GM18873 (cell line): ENCODE results near the gene FOXJ1.

ENCODE experiments used
- ATAC-seq: cut with Tn5 transposase; IDR thresholded peaks from one replicate; pipeline ENCODE4 v1.9.1; 2021; ENCODE audit warnings: mild to moderate bottlenecking, moderate library complexity, moderate number of reproducible peaks; ENCODE audit not compliant: unreplicated experiment, low FRiP score

FOXJ1 gene

DNA sequence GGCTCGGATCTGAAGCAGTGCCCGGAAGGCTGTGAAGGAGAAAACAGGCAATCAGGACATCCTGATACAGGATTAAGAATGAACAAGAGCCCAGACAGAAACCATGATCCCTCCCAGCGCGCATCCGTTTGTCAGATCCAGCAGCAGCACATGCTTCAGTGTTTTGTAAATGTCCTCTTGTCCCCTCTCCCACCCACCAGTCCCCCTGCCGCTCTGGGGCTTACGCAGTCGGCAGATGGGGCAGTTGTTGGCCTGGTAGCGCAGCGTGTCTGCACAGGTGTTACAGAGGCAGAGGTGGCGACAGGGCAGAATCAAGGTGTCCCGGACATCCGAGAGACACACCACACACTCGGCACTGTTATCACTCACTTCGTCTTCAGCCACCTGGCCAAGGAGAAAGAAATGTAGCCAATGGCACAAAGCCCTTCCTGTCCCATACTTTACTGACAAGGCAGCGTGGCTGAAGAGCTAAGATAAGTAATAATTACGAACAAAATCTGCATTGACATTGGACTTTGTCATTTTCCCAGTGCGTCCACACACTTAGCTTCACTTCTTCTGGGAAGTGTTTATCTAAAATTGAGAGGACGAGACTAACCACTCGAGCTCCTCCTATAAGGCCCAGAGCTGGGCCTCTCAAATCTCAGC lies 20.7 kb upstream of the FOXJ1 start:
- ATAC-seq, result no peak

DNA sequence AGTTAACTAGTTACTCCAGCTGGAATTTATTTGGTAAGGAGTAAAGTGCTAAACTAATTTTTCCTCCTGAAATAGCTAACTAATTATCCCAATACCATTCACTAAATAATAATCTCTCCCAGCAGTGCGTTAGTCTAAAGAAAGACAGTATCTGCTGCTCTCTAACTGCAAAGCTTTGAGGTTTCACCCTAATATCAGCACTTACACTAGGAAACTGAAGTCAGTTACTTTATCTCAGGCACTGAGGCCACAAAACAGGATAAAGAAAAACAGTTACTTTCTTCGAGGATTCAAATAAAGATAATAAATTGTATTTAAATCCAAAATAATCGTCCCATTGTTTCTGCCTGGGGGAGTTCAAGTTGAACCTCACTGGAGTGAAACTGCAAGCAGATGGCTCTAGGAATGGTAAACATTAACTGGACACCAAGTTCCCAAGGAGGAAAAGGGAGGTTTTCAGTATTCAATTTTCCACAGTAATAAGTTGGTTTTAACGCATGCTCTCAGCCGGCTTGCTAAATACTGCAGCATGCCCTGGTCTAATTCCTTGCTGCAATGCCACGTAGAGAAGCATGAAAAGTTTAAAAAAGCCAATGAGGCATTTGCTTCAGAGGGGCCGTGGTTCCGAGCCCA lies 20.0 kb upstream of the FOXJ1 start:
- no peak for ATAC-seq

- ATAC-seq, result no peak
Observed at GRCh38 chr17:76159157-76159556, 18.1 kb upstream of the FOXJ1 start.

GRCh38 chr17:76157759-76158158 lies 16.7 kb upstream of the FOXJ1 start:
- ATAC-seq, result no peak

DNA sequence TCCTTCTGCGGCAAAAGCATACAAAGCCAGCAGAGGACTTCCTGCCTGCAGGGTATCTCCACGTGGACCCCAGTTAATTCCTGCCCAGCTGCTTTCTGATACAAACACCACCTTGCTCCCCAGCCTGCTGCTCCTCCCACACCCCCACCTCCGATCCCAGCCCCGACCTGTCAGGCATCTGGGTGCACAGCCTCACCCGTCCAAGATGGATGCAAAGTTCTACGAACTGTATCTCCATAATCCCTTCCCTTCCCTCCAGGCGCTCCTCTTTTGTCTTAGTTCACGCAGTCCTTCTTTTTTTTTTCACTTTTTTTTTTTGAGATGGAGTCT lies 15.6 kb upstream of the FOXJ1 start:
- ATAC-seq, result no peak

GRCh38 chr17:76155988-76156661 lies 15.1 kb upstream of the FOXJ1 start:
- ATAC-seq, result no peak

DNA sequence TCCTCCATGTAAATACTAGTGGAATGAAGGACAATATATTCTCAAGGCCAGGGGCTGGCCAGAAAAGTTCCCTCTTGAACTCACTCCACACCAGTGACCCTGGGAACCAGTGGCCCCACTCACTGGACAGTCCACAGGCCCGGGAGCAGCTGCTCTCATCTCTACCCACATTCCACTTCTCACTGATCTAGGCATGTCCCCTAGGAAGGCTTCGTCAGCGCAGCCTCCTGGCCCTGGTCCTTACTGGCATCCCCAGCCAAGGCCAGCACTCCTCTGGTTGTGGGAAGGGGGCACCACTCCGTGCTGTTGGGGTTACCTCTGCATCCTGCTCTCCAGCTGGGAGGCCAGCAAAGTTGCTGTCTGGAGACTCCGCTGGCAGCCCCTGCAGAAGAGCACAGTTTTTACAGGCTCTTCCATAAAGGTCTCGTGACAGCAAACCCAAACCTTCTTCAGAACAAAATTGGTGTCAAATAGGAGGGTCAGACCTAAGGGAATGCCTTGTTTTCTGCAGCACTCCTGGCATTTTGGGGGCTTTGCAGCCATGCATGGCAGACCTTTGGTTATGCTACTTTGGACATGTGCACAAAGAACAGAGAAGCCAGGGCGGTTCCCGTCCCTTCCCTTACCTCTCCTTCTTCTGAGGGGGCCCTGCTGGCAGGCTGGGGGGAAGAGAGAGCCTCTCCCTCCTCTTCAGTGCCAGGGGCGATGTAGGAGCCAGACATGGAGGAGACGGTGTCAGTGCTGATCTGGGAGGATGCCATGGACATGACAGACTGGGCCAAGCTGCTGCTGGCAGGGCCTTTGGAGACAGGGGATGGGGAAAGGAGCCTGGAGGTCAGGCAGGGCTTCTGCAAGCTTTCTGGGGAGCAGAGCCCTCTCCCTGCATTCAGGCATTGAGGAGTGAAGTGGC lies 14.1 kb upstream of the FOXJ1 start:
- no peak for ATAC-seq

DNA sequence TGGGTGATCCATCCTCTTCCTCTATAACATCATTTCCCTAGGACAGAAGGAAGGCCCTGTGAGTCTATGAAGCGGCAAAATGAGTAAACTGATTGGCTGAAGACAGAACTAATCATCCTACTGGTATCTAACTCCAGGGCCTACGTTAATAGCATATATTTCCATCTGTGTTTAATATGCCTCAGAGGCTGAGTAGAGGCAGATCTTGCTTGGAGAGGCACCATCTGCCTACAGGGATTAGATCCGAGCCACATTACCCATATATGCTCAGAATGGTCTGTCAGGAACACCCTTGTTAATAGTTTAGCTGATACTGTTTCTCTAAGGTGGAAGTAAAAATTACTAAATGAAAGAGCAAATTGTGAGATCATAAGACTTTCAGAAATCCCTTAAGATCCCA lies 13.2 kb upstream of the FOXJ1 start:
- ATAC-seq, result no peak

GRCh38 chr17:76153640-76154039 lies 12.6 kb upstream of the FOXJ1 start:
- ATAC-seq, result no peak

DNA sequence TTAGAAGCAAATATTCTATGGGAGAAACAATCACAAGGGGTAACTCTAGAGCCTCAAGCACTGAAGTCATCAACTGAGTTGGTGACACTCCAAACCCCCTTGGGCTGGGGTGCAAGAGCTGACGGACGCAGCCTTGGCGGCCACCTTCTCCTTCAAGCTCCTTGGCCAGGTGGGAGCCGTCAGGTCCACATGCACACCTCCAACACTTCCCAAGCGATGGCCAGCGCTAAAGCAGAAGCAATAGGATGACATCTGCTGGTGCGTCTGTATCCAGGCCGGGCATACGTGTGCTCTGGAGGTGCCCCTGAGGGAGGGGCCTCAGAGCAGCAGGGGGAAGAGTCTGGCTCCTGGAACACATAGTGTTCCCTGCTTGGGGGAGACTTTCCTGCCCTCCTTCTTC lies 12.2 kb upstream of the FOXJ1 start:
- ATAC-seq, result no peak

DNA sequence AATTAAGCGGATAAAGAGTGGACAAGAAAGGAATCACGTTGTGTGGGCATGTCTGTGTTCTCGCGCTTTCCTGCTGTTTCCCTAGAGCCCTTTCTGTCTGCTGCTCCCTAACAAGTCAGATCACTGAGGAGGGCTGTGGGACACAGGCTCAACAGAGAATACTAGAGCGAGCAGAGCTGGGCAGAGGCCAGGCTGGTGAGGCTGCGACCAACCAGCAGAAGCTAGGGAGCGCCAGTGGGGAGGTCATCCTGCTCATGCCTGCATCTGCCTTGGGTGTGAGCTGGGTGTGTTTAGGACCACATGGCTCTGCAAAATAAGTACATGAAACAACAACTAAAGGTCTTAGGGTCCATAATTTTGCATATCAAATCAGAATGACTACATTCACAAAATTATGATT lies 11.5 kb upstream of the FOXJ1 start:
- ATAC-seq, result no peak

DNA sequence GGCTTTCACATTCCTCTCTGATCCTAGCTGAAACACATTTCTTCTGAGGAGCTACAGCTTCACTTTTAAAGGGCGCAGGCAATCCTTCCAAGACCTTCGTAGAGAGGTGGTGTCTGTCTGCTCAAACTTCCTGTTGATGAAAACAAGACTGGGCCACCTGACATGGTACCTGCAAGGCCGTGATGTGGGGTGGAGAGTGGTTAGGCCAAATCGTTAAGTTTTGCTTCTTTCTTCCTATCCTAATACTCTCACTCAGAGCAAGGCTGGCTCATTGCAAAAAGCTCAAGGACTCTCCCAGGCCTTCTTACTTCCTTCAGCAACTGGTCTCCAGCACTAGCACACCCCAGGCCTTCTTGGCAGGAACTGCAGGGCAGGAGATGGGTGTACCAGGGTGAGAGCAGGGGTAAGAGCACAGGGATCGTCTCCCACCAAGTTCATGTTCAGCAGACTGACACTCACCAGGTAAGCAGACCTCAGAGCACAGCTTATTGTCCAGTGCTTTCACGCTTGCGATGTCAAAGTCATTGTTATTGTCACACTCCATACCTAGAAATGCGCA lies 10.9 kb upstream of the FOXJ1 start:
- no peak for ATAC-seq

- no peak for ATAC-seq
Observed at GRCh38 chr17:76150712-76151622, 9.9 kb upstream of the FOXJ1 start.

- no peak for ATAC-seq
Observed at GRCh38 chr17:76149214-76149613, 8.2 kb upstream of the FOXJ1 start.

- ATAC-seq, result no peak
Observed at GRCh38 chr17:76148015-76148326, 6.9 kb upstream of the FOXJ1 start.

DNA sequence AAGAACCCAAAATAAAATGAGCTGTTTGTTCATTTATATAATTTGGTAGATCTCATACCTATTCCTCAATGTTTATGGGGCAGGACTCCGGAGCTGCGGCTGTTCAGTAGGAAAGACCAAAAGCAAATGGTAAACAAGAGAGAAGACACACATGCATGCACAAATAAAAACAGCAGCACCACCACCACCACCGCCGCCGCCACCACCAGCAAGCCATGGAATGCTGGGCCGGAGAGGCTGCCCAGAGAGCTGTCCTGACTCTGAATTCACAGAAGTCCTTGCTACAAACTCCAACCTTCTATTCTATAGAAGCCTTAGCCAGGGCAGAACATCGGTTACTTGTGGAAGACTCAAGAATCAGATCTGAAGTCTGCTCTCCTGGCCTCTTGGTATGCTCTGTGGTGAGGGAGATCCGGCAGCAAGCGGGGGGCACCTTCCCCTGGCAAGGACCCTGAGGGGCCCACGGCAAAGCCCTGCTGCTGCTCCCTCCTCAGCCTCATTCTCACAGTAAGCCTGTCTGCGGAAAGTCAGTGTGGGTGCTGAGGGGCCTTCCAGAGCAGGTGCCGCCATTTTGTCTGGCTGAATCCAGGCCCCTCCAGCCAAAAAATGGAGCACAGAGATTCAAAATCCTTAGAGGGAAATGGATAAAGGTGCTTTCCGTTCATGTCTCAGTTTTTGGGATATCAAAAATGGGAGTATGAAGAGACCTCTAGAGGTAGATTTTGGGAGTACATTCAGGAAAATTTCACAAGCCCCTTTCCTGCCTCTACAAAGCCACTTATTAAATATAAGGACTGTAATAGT lies 6.4 kb upstream of the FOXJ1 start:
- no peak for ATAC-seq

DNA sequence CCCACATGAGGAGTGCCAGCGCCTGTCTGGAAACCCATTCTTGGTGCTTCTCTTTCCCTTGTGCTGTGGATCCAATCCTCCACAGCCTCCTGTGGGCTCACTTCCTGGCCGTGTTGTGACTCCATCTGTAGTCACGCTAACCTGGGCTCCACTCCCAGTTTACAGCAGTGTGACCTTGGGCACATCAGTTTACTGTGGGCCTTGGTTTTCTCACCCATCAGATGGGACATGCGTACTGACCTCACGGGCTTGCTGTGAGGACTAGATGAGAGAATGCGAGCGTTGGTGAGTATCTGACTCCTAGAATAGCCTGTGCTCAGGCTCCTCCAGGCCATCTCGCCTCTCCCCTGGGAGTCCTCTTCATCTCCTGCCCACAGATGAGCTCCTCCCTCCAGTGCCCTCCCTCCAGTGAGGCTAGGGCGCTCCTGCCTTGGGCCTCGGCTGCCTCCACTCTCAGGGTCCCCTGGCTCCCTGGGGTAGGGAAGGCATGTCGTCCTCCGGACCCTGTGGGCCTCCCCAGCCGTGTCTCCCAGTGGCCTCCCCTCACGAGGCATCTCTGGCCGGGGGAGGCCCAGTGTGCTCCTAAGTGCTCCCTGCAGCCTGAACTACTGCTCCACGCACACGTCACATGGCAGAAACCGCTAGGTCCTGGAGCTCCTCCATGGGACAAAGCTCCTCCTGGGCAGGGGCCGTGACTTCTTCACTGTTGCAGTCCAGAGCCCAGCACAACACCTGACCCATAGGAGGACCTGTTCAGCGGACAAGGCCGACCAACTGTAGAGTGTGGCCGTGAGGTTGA lies 5.2 kb upstream of the FOXJ1 start:
- no peak for ATAC-seq
